HG03469 (cell line): ENCODE results near the gene MIEF1.
"Not testable (repeated sequence)": the region's sequence is repeated elsewhere in the genome, so short reads cannot be mapped to it uniquely, and the experiment has no call there.

Experiments used
- ATAC-seq: cut with Tn5 transposase; IDR thresholded peaks from one replicate; pipeline ENCODE4 v1.9.1; 2021; ENCODE audit warnings: mild to moderate bottlenecking, moderate library complexity, moderate number of reproducible peaks; ENCODE audit not compliant: unreplicated experiment

MIEF1 gene

DNA sequence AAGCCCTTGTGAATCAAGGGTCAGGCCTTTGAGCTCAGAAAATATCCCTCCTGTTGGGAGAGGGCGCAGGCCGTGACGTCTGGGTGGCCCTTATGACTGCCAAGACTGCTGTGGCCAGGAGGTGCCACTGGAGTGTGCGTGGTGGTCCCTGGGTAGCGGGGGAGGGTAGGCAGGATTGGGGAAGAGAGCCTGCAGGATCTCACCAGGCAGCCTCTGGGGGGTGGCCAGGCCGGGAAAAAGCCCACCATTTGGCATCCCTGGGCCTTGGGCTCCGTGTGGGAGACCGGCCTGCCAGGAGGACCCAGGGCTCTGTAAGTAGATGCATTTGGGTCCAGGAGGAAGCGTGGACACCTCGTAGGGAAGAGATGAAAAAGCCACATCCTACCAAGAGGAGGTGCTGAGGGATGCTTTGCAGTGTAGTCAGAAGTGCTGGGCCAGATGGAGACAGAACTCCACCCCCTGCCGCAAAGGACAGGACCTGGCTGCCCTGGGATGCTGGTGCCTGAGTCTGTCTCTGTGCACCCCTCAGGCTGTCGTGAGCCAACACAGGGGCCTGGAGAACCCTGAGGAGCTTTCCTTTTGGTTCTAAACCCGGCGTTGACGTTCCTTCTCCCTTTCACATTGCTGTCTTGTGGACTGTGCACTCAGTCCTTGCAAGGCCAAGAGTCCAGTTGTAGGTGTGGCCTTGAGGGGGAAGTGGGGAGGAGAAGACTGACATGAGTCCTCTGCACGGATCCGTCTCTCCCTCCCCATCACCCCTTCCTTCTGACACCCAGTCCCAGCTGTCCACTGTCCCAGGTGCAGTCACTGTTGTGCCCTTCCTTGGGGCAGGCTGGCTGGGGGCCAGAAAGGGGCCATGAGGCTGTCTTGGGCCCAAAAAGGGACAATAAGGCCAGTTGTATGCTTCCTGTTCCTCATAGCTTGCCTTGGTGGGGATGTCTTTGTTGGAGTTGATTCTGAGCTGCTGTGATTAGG, 12.7 kb upstream of the MIEF1 start:
- no peak for ATAC-seq

DNA sequence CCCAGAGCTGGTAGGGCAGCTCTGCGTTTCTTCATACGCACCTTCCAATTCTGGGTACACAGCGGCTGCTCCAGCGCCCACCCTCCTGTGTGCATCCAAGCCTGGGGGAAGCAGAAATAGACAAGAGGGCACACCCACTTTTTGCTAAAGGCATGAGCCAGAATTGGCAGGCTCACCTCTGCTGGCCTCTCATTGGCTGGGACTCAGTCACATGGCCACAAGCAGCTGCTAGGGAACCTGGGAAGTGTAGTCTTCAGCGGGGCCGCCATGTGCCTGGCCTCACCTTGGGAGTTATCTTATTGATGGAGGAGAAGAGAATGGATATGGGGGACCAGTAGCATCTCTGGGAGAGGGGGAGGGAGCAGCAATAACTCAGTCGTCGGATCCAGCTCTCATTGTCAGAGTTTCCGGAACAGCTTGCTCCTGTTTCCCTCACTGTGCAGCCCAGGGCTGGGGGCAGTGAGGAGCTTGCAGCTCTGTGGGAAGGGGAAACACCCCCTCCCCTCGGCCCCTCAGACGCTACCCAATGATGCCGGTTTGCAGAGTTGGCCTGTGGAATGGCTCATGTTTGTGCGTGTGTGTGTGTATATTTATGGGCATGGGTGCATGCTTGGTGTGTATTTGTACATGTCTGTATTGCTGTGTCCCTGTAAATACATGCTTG, 11.8 kb upstream of the MIEF1 start:
- ATAC-seq, result no peak

DNA sequence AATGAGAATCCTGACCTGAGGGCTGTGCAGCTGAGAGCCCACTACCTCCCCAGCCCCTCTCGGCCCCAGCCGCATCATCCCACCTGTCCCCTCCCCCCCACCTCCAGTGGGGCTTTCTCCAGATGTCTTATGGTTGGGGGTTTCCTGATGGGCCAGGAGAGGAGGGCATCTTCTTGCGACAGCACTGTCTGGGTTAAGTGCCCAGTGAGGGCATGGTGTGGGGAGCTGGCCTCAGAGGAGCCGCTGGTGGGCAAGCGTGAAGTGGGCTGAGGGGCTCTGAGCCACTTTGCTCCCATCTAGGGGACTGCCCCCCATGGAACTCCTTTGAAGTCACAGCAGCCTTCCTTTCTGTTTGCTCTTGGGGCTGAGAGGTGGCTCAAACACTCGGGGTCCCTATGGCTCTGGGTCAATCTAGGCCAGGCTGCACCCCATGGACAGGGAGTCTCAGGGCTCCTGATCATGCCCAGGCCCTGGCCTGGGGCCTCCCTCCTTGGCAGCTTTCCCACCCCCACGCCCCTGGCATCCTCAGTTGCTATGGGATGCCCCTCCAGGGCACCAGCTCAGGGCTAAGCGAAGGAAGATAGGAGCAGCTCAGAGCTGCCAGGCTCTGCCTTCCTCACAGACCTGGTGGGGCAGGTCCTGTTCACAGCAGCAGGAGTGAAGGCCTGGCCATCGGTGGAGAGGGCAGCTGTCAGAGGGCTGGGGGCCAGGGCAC, 11.0 kb upstream of the MIEF1 start:
- no peak for ATAC-seq

DNA sequence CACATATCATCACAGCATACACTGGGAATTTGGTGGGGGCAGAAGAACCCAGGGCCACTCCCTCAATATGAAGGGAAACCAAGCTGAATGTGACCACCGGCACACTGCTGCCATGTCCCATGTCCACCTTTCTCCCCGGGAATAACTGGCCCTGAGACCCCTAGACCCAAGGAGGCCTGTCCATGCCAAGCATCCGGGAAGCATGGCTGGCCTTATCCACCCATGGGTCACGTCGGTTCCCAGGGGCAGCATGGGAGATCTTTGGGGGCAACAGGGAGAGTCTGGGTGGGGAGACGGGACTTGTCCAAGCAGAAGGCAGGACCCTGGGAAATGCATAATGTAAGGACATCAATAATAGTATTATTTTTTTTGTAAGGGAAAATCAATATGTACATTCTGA, 10.4 kb upstream of the MIEF1 start:
- no peak for ATAC-seq

DNA sequence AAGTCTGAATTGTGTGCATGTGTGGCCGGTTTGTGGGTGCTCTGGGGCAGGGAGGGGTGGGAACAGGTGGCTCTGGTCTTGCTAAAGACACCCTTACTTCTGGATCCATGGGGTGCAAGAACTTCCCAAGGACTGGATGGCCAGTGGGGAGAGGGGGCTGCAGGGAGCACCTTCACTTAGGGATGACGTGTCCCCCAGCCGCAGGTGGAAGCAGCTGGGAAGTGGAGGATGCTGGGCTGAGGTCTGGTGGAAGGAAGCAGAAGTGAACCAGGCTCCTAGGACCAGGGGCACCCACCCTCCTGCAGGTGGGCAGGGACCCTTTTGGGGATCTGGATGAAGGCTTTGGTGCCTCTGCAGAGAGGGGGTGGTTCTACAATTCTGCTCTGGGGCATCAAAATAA, 9.9 kb upstream of the MIEF1 start:
- ATAC-seq, result no peak

DNA sequence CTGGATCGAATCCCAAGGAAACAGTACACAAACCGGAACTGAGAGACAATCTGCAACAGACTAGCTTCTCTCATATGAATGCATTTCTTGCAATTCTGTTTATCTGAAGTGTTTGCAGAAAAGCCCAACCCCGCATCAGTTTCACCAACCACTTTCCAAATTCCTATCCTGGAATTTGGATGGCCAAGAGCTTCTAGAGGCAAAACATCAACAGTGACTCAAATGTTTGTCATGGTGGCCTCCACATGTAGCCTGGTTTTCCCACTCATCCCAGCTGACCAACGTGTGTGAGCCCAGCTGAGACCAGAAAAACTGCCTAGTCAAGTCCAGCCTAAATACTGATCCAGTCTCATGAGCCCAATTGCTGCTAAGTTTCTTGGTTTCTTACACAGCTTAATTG, 8.3 kb upstream of the MIEF1 start:
- ATAC-seq, result no peak

DNA sequence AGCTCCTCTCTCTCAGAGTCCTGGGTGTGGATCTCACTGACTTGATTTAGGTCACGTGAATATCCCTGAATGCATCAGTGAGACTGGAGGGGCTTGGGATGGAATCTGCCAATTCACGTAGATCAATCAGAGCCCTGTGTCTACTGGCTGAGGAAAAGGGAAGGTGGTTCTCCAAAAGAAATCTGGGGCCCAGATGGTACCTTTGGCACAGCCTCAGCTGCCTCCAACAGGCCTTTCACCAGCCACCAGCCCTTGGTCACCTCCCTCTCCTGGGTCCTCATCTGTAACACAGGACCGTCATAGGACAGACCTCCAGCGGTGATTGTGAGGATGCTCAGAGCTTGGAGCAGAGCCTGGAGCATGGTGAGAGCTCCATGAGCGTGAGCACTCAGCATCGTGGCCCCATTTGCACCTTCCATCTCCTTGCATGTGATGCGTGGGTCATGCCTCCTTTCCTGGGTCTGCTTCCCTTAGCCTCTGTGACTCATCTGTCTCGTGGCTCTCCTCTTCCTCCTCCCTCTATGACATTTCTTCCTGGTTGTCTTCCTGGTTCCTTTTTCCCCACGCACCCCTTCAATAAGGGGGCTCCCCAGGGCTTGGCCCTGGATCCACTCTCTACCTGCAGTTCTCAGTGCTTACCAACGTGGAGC, 7.5 kb upstream of the MIEF1 start:
- ATAC-seq, result no peak

DNA sequence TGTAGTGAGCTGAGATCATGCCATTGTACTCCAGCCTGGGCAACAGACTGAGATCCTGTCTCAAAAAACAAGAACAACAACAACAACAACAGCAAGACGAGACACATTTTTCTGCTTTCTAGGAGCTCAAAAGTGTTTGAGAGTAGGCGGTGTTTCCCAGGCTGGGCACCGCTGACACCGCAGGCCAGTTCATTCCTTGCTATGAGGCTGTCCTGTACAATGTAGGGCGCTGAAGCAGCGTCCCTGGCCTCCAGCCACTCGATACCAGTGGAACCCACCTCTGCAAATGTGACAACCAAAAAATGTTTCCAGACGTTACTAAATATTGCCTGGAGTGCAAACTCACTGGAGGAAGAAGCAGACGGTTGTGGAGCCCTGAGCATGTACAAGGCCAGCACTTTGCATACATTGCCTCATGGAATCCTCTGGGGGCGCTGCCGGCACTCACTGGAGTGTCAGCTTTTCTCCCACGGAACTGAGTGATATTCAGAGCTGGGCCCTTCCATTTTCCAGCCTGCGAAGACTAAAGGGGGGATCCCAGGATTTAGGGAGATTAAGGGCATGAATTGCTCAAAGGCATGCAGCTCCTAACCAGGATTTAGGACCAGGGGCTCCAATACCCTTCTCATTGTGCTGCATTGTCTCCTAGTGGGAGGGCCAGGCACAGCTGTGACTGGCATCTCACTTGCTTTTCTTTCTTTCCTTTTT, 5.8 kb upstream of the MIEF1 start:
- no peak for ATAC-seq

DNA sequence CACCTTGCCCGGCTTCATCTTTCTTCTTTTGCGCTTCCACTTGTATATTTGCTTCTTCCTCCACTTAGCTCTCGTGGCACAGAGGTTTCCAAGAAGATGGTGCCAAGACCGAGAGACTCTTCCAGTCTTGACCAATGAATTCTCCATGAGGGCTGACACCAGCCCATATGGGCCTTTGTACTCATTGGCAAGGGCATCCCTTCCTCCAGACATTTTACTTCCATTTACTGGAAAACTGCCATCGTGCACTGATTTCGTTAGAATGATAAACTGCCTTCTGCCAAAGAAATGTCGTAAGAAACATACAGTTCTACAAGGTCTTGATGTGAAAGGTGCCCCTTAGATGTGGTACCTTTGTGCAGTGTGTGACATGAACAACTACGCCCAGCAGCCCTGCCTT, 4.7 kb upstream of the MIEF1 start:
- no peak for ATAC-seq

DNA sequence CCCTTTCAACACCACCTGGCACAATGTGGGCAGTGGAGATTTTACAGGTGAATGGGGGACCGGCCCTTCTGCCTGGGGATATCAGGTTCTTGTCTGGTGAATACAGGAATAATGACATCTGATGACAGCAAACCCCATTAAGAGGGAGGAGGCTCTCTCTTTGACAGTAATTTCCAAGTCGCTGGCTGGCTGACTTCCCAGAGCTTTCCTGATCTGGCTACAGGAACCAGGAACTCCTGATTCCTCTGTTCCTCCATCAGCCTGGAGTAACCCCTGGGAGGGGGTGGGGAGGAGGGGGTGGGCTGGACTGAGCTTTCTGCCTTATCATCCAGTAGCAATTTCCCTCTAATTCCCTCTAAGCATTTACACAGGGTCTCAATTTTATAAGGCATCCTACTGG, 3.7 kb upstream of the MIEF1 start:
- ATAC-seq, result no peak

DNA sequence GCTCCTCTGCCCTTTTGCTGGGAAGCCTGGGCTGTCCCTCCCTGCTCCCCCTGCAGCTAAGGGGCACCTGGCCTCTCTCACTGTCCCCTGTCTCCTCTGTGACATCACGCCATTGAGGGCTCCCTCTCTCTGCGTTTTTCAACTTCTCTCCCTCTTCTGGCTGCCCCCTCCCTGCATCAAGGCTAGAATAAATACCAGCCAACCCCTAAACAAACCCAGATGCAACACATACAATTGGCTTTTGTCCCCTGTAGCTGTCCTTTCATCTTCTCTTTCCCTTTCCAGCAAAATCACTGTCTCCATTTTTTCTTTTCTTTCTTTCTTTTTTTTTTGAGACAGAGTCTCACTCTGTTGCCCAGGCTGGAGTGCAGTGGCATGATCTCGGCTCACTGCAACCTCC, 3.3 kb upstream of the MIEF1 start:
- no peak for ATAC-seq

DNA sequence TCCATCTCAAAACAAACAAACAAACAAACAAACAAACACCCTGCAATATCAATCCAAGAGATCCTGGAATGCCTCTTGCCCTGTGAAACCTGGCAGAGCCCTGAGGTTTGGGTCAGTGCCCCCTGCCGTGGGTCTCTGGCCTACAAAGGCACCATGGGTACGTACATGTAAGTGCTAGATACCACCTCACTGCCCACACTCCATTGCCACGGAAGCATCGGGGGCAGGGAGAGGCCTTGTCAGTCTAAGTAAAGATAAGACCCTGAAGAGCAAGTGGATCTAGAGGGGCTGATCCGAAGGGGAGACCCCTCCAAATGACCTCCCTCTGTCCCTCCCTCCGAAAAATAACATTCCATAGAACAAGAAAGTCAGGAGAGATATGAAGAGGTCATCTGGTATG, 2.0 kb upstream of the MIEF1 start:
- ATAC-seq, result no peak

DNA sequence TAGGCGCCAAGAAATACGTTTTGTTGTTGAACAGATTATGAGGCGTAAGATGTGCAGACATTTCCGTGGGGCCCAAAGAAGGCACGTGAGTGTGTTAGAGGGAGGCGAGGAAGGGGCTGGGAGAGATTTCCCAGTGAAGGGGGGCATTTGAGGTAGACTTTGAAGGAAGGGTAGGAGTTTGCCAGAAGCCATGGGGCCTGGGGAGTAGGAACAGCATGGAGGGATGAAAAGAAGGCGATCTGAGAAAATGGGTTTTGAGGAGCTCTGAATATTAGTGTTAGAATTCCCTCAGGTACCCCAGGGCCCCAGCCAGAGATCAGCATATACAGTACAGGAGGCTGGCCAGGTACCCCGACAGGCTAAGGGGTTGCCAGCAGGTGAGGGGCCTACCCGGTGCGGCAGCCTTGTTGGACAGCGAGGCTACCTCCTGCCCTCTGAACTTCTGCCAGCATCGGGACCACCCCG, 414 bp upstream of the MIEF1 start:
- no peak for ATAC-seq

DNA sequence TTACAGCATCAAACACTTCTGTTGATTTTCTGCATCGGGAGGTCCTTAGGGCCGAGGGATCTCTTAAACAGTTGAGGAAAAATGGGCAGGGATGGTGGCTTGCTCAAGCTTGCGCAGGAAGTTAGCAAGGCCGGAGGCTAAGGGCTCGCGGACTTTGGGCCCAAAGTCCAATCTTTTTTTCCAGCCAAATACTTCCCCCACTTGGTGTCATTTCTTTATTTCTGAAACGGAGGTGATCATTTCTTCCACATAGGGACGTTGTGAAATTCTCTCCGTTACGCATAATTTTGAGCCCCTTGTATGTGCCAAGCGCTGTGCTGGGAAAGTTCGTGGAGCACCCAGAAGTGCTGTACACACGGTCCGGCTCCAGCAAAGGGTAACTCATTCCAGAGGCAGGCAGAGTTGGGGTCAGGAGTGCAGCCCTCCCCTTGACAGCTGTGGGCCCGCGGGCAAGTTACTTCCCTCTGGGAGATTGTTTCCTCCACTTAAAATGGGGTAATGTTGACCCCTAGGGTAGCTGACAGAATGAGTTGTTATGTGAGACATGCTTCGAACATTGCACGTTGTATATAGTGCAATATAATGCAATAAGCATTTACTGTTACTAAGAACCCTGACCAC, 809 bp downstream of the MIEF1 start:
- no peak for ATAC-seq

DNA sequence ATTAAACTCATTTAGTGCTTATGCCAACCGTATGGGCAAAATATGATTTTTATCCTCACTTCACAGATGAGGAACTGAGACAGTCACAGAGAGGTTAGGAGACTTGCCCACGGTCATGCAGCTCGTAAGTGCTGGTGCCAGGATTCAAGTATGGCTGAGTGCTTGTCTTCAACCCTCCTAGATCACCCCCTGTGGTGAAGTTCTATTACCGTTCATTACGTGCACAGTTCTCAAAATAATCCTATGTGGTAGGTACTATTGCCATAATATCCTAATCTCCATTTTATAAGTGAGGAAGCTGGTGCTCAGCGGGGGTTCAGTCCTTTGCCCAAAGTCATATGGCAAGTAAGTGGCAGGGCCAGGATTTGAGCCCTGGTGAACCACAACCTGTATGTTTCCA, 1.5 kb downstream of the MIEF1 start:
- no peak for ATAC-seq

DNA sequence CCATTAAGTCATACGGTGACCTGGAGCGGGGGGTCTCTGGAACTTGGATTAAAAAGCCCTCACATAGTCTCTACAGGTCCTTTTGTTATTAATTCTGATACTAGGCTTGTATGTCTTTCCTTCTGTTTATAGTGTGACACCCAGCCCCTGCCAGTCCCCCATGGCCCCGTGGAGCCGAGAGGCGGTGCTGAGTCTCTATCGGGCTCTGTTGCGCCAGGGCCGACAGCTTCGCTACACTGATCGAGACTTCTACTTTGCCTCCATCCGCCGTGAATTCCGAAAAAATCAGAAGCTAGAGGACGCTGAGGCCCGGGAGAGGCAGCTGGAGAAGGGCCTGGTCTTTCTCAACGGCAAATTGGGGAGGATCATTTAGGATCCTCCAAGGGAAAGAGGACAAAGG, 2.0 kb downstream of the MIEF1 start:
- ATAC-seq, result no peak

DNA sequence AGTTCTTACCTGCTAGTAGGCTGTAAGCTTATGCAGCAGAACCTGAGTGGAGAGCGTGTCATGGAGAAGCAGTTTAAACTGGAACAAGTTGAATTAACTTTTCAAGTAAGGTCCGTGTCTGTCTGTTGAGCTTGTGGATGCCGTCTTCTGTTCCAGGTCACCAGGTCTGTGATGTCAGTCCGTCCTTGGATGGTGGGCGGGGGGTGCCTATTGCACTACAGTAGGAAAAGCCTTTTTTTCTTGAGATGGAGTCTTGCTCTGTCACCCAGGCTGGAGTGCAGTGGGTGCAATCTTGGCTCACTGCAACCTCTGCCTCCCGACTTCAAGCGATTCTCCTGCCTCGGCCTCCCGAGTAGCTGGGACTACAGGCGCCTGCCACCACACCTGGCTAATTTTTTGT, 4.9 kb downstream of the MIEF1 start:
- ATAC-seq, result not testable (repeated sequence)

DNA sequence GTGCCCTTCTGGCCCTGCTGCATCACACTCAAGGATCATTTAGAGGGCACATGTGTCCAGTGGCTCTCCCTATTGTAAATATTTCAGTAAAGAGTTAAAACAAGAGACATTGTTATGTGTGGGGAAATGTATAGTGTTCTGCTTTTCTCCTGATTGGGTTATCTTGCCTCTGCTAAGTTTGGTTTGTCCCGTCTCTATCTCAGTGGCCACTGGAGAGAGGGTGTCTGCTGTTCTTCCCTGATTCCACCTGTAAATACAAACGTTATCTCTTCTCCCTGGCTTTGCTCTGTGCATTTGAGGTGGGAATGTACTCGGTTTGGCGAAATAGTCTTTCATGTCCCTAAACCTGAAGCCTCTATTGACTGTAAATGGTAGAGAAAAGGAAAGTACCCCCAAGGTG, 6.3 kb downstream of the MIEF1 start:
- no peak for ATAC-seq

DNA sequence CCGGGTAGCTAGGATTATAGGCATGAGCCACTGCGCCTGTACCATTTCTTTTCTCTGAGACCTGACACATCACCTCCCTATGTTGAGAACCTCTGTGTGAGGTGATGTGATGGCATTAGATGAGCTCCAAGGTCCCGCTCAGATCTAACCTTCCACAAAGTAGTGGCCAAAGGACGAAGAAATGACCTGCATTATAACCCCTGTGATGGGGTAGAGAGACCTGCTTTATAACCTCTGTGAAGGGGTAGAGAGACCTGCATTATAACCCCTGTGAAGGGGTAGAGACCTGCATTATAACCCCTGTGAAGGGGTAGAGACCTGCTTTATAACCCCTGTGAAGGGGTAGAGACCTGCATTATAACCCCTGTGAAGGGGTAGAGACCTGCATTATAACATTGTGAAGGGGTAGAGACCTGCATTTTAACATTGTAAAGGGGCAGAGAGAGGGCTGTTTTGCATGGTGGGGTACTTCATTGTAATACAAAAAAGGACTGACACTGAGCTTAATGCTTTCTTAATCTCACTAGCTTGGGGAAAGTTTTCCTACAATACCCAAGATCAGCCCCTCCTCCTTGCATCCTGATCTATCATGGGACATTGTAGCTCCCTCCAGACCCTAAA, 8.5 kb downstream of the MIEF1 start:
- no peak for ATAC-seq

DNA sequence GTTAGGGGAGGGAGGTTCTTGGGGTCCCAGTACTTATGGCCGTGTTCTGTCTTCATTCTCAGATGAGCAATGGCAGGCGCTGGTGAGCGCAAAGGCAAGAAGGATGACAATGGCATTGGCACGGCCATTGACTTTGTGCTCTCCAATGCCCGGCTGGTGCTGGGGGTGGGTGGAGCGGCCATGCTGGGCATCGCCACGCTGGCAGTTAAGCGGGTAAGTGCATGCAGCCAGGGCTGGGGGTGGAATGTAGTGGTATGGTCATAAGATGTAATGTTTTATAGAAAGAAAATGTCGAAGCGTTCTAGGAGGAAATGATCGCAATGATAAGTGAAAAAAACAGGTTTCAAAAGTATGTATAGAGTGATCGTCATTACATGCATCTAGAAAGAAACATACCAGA, 9.1 kb downstream of the MIEF1 start:
- ATAC-seq, result no peak
